Measurements from ENCODE around the gene ORAI1. TPM values are rescaled to one million over a fixed set of nuclear protein-coding genes. Genes with fewer than 3 reads are reported as not detected.

ORAI1 gene
- total RNA-seq (10 to 100 TPM; 39.7 to 42.3 TPM), total RNA-seq (29.6 to 200 (median 54.4) reads per million in 172 experiments)
- 73.8 TPM for polyA plus RNA-seq (2013, experiment 1 of 2)
- polyA plus RNA-seq (2013, experiment 2 of 2) = 69.5 TPM

DNA sequence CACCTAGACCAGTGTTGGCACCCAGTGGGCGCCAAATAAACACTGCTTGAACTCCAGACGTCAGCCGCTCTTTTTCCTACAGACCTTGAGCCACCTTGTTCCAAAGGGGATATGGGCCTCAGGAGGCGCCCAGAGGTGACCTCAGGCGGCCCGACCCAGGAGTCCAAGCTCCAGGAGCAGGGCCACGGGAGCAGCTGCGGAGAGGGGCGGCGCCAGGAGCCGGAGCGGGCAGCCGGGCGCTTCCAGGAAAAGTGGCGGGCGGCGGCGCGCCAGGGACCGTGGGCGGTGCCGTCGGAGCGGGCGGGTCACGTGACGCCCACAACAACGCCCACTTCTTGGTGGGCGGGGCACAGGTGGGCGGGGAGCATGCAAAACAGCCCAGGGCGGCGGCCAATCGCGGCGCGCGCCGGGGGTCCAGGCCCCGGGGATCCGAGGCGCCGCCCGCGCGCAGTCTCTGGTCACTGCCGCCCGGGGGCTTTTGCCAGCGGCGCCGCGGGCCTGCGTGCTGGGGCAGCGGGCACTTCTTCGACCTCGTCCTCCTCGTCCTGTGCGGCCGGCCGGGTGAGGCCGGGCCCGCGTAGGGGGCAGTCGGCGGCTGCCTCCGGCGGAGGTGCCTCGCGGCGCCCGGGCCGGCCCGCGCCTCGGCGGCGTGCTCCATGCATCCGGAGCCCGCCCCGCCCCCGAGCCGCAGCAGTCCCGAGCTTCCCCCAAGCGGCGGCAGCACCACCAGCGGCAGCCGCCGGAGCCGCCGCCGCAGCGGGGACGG, at the start of gene ORAI1:
ORAI1 (plus strand) TSS at position 444 of the 766 bp plus-strand sequence.
- H3K27me3 Mint-ChIP-seq = no peaks in the 10 kb centered on the region
- CTCF ChIA-PET = interaction anchor here (0.6 to 6.1 kb wide), 18 partner anchors 11 to 213 kb away, joined by 3 to 62 read pairs (median 4); partner anchors contain the start of genes KDM2B and MORN3
- H3K27ac Mint-ChIP-seq = peak within 1 kb of the TSS; percentile 99
- Histone ChIP-seq H3K27me3 (ENCODE audit: control insufficient read depth in 1 of 2, insufficient read depth in 2 of 2, low read length in 2 of 2) (no peaks in the 10 kb centered on the region), H3K4me3 (ENCODE audit: low read length) (peak within 1 kb of the TSS; percentile 89), H3K36me3 (ENCODE audit: insufficient read depth, low read length) (peaks cover 9% of the 10 kb centered on the region), H3K9me3 (ENCODE audit: control insufficient read depth in 1 of 2, insufficient read depth in 1 of 2, low read length in 2 of 2) (no peaks in the 10 kb centered on the region), H3K4me1 (ENCODE audit: insufficient read depth, low read length) (peaks cover 52% of the 10 kb centered on the region), H3K27ac (ENCODE audit: low read depth in 1 of 2, low read length in 2 of 2) (peak within 1 kb of the TSS; percentile 90 to 96)
- TF ChIP-seq, protein P1, sequence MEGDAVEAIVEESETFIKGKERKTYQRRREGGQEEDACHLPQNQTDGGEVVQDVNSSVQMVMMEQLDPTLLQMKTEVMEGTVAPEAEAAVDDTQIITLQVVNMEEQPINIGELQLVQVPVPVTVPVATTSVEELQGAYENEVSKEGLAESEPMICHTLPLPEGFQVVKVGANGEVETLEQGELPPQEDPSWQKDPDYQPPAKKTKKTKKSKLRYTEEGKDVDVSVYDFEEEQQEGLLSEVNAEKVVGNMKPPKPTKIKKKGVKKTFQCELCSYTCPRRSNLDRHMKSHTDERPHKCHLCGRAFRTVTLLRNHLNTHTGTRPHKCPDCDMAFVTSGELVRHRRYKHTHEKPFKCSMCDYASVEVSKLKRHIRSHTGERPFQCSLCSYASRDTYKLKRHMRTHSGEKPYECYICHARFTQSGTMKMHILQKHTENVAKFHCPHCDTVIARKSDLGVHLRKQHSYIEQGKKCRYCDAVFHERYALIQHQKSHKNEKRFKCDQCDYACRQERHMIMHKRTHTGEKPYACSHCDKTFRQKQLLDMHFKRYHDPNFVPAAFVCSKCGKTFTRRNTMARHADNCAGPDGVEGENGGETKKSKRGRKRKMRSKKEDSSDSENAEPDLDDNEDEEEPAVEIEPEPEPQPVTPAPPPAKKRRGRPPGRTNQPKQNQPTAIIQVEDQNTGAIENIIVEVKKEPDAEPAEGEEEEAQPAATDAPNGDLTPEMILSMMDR (IDR thresholded peaks at IDR 0.05) = no peak
- intact Hi-C loops (cut with DNase I, micrococcal nuclease) = loop anchor here (1.0 to 5.0 kb wide), 9 partner anchors 35 to 166 kb away; partner anchors contain the start of genes MORN3 (in 1 of the 2) and RHOF (in 1 of the 2)
- peak within 1 kb of the TSS; percentile 99 for H3K4me3 Mint-ChIP-seq
- ATAC-seq (ENCODE audit: poor library complexity) = peak; percentile 70
- peaks cover 36% of the 10 kb centered on the region for H3K36me3 Mint-ChIP-seq (ENCODE audit: low read depth)
- DNase-seq = peak; percentile 91 to 98 (median 95)
- no peaks in the 10 kb centered on the region for H3K9me3 Mint-ChIP-seq
- H3K4me1 Mint-ChIP-seq (ENCODE audit: low read depth) = peaks cover 53% of the 10 kb centered on the region
- POLR2A ChIA-PET = interaction anchor here (0.8 to 7.0 kb wide), 34 partner anchors 10 to 600 kb away, joined by 3 to 193 read pairs (median 6); partner anchors contain the start of genes DIABLO, KDM2B, MORN3 and PSMD9

DNA sequence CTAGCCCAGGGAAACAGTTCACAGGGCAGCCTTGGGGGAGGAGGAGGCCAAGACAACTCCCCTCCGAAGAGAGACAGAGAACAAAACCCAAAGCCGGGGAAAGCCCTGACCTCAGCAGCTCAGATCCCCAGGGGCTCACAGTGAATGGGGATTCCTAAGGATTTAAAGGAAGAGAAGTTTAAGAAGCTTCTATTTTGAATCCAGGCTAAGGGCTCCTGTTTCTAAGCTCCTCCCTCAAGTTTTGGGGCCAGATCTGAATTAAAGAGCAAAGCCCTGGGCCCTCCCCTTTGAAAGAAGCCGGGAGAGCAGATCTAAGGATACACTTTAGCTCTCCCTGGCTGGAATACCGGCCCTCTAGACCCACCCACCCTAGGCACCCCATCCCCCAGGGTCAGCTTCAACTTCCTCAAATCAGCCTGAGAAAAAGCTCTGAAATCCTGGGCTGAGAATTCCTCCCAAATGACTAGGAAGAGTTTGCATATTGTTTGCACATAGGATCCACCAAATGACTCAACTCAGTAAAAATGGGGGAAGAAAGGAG, 49.4 kb upstream of the ORAI1 start:
- H3K9me3 ChIP-seq (ENCODE audit: control insufficient read depth in 1 of 2, insufficient read depth in 1 of 2, low read length in 2 of 2) = no peaks in the 10 kb centered on the region
- ChIA-PET CTCF (interaction anchor here (1.2 to 1.7 kb wide), 3 partner anchors 24 to 83 kb away, joined by 3 to 8 read pairs (median 4); partner anchors contain the start of gene ORAI1), POLR2A (interaction anchor here (0.5 to 6.6 kb wide), 5 partner anchors 13 to 174 kb away, joined by 3 to 147 read pairs (median 3); partner anchors contain the start of gene ORAI1)
- no peaks in the 10 kb centered on the region for H3K27me3 Mint-ChIP-seq
- intact Hi-C loops (cut with DNase I, micrococcal nuclease) = loop anchor here in 1 of 2 experiments (10.0 kb wide), 1 partner anchor 72 kb away; no protein-coding TSS in a partner anchor
- H3K27me3 ChIP-seq (ENCODE audit: control insufficient read depth in 1 of 2, insufficient read depth in 2 of 2, low read length in 2 of 2) = no peaks in the 10 kb centered on the region
- no peak for ATAC-seq (ENCODE audit: poor library complexity)
- peak overlapping the region; percentile 82 for H3K4me3 Mint-ChIP-seq
- H3K4me3 ChIP-seq (ENCODE audit: low read length) = no peak overlapping the region
- H3K4me1 ChIP-seq (ENCODE audit: insufficient read depth, low read length) = peaks cover 38% of the 10 kb centered on the region
- no peak for DNase-seq
- peaks cover 33% of the 10 kb centered on the region for H3K36me3 ChIP-seq (ENCODE audit: insufficient read depth, low read length)
- peaks cover 36% of the 10 kb centered on the region for H3K36me3 Mint-ChIP-seq (ENCODE audit: low read depth)
- H3K27ac Mint-ChIP-seq = peak overlapping the region; percentile 81
- no peak overlapping the region for H3K27ac ChIP-seq (ENCODE audit: low read depth in 1 of 2, low read length in 2 of 2)
- H3K9me3 Mint-ChIP-seq = no peaks in the 10 kb centered on the region
- H3K4me1 Mint-ChIP-seq (ENCODE audit: low read depth) = peaks cover 39% of the 10 kb centered on the region
- TF ChIP-seq, protein P1 (IDR thresholded peaks at IDR 0.05) = no peak

DNA sequence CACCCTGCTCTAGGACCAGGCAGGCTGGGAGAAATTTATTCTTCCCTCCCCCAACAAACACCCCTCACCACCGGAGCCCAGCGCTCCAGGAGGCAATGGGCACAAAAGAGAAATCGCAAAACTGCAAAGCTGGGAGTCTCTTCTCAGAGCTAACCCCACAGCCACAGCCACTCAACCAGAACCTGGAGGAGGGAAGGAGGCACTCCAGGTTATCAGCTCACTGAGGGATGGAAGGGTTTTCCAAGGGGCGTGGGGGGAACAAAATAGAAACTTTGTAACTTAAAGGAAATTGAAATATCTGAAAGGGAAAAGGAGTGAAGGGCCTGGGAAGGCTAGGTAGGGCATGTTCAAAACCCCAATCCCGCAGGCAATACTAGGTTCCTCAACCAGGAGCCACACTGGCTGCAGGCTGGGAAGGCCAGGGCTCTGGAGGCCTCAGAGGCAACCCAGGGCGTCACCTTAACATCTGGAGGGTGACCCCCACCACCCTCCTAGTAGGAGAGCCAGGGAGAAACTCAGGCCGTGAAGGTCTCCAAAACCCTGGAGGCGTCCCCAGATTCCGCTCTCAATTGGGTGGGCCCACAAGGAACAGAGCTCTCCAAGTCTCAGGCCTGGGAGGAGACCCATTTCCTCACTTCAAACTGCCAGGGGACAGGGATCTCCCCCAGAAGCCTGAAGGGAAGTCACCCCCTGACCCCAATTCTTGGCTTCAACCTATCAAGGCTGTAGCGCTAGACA, 48.7 kb upstream of the ORAI1 start:
- TF ChIP-seq, protein P1 (IDR thresholded peaks at IDR 0.05) = no peak
- Mint-ChIP-seq H3K27me3 (no peaks in the 10 kb centered on the region), H3K4me3 (peak overlapping the region; percentile 82), H3K4me1 (ENCODE audit: low read depth) (peaks cover 40% of the 10 kb centered on the region), H3K9me3 (no peaks in the 10 kb centered on the region), H3K36me3 (ENCODE audit: low read depth) (peaks cover 29% of the 10 kb centered on the region), H3K27ac (peak overlapping the region; percentile 81)
- POLR2A ChIA-PET = interaction anchor here (1.0 to 6.6 kb wide), 4 partner anchors 13 to 94 kb away, joined by 3 to 147 read pairs (median 60); partner anchors contain the start of gene ORAI1
- Histone ChIP-seq H3K4me1 (ENCODE audit: insufficient read depth, low read length) (peaks cover 45% of the 10 kb centered on the region), H3K27me3 (ENCODE audit: control insufficient read depth in 1 of 2, insufficient read depth in 2 of 2, low read length in 2 of 2) (no peaks in the 10 kb centered on the region), H3K27ac (ENCODE audit: low read depth in 1 of 2, low read length in 2 of 2) (peak overlapping the region in 1 of 2 donors; percentile 40), H3K4me3 (ENCODE audit: low read length) (no peak overlapping the region), H3K36me3 (ENCODE audit: insufficient read depth, low read length) (peaks cover 28% of the 10 kb centered on the region), H3K9me3 (ENCODE audit: control insufficient read depth in 1 of 2, insufficient read depth in 1 of 2, low read length in 2 of 2) (no peaks in the 10 kb centered on the region)
- CTCF ChIA-PET = interaction anchor here (1.2 to 4.8 kb wide), 4 partner anchors 25 to 83 kb away, joined by 3 to 20 read pairs (median 6); partner anchors contain the start of gene ORAI1
- ATAC-seq (ENCODE audit: poor library complexity) (no peak), DNase-seq (no peak)
- intact Hi-C loops (cut with DNase I, micrococcal nuclease) = loop anchor here (2.0 to 10.0 kb wide), 2 partner anchors 15 to 73 kb away; no protein-coding TSS in a partner anchor

All from CD4-positive, alpha-beta T cell (primary cell).